ENCODE data around the gene ACIN1.

The ACIN1 gene

DNA sequence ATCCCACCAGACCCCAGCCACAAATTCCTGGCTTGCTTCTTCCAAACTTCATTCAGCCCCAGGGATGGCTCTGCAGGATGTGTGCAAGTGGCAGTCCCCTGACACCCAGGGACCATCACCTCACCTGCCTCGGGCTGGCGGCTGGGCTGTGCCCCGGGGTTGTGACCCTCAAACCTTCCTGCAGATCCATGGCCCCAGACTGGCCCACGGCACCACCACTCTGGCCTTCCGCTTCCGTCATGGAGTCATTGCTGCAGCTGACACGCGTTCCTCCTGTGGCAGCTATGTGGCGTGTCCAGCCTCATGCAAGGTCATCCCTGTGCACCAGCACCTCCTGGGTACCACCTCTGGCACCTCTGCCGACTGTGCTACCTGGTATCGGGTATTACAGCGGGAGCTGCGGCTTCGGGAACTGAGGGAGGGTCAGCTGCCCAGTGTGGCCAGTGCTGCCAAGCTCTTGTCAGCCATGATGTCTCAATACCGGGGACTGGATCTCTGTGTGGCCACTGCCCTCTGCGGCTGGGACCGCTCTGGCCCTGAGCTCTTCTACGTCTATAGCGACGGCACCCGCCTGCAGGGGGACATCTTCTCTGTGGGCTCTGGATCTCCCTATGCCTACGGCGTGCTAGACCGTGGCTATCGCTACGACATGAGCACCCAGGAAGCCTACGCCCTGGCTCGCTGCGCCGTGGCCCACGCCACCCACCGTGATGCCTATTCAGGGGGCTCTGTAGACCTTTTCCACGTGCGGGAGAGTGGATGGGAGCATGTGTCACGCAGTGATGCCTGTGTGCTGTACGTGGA, 52.6 kb downstream of the ACIN1 start, which contains the start of gene PSMB11:
TSS of gene PSMB11 (plus strand) at position 51 of the 804 bp plus-strand sequence. CDS start at position 65, 14 bp downstream.
- DNase-seq (ENCODE audit: low read depth) = no peak

DNA sequence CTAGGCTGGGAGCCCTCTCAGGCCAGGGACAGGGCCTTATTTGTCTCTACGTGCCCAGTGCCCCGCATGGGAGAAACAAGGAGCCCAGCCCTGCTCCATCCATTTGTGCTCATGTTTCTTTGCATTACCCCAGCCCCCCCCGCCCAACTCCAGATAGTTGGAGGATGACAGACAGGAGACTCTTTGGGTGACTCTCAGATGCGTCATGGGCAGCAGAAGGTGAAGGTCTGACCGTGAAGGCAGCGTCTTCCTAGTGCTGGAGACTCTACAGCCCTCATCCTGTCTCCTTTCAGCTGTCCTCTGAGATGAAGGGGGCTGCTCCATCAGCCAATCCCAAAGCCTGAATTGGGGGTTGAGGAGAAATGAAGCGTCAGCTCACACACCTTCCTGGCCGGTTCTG, 53.2 kb downstream of the ACIN1 start:
- DNase-seq (ENCODE audit: low read depth) = no peak

DNA sequence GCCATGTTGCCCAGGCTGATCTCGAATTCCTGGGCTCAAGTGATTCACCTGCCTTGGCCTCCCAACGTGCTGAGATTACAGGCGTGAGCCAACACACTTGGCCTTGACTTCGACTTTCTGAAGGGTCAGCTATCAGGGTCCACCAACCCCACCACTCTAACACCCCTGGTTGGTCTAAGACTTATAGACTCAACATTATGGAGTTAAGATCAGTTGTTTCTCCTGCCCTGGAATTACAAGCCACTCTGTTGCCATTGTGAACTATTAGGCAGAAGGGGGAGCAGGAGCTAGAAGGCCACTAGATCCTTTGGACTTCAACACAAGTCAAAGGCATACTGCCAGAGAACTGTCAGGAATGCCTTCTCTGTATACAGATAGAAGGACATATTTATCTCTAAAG, 54.8 kb downstream of the ACIN1 start:
- no peak for DNase-seq (ENCODE audit: low read depth)

DNA sequence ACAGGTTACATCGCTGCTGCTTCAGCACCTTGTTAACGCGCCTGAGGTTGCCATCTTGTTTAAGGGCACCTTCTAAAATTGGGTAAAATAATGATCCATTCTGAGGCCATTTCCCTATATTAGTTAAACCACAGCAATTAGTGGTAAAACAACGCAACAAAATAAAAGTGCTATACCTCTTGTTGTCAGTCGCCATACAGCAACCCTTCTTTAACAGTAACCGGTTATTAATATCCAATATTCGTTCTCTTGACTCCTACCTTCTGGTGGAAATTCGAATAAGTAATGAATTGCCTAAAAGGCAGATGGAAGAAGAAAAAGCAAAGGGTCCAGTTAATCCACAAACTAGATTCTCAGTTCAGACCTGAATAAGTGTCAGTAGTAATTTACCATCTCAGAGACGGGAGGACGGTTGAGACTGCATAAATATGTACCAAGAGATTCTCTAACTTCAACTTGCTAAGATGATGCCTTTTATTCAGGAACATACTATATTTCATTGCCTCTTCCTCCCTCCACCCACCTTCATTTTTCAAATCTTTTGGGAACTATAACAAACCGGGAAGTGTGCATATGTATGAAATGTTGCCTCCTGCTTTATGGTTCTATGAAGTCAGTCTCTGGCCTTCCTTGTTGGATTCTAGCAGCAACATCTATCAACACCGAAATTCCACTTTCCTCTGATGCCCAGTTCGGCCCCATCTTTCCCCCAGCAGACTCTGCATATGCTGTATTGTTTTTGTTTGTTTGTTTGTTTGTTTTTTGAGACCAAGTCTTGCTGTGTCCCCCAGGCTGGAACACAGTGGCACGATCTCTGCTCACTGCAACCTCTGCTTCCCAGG, 59.4 kb downstream of the ACIN1 start:
- DNase-seq (ENCODE audit: low read depth) = no peak

DNA sequence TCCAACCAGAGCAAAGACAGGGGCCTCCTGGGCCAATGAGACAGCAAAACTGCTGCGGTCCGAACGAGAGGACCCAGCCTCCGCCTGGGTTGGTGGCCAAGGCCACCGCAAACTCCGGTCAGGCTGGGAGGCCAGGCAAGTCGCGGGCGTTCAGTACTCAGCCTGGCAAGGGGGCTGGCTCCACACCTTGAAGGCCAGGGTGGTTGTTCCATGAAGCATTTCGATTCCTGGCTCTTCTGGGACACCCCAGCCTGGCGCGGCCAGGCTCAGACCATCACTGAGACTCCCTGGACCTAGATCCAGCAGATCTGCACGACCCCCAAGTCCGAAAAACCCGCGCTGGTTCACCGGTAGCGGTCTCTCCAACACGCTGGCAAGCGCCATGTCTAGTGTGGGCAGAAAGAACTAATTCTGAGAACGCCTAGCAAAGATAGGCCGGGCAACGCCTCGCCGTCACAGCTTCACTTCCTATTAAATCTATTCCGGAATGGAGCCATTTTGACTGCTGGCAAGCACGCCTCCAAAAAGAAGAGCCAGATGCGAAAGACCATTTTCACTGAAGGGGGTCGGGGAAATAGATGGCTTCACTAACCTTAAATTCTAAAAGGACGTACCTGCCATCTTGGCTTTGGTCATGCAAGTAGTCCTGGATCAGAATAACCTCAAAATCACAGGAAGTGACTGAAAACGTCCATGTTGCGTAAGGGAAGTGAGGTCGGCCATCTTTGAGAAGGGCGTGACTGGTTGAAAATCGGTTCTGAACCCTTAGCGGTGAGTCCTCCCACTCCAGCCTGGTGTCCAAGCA, 60.2 kb downstream of the ACIN1 start, which contains the start of gene PSMB5:
TSS of gene PSMB5 (minus strand) at position 403 of the 805 bp plus-strand sequence. CDS start at position 384, 19 bp downstream.
- peak; percentile 97 for DNase-seq (ENCODE audit: low read depth)

DNA sequence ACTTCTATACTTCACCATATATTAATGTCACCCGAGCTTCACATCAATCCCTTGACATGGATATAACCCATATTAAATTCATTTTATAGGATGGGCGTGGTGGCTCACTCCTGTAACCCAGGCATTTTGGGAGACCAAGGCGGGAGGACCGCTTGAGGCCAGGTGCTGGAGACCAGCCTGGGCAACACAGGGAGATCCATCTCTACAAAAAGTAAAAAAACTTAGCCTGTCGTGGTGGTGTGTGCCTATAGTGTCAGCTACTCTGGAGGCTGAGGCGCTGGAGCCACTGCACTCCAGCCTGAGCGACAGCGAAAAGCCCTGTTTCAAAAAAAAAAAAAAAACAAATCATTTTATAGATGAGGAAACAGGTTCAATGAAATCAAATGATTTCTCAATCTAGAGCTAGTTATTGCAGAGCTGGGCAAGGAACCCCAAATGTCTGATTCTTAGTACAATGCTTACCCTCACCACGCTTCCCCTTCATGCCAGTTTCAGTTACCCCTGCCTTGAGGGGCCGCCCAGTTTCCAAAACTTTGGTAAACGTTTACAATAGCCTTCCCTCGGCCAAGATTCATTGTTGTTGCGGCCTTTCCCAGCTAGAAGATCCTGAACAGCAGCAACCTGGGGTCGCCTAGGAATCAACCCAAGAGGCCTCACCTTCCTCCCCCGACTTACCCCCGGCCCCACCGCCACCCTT, 61.0 kb downstream of the ACIN1 start:
- DNase-seq (ENCODE audit: low read depth) = no peak

DNA sequence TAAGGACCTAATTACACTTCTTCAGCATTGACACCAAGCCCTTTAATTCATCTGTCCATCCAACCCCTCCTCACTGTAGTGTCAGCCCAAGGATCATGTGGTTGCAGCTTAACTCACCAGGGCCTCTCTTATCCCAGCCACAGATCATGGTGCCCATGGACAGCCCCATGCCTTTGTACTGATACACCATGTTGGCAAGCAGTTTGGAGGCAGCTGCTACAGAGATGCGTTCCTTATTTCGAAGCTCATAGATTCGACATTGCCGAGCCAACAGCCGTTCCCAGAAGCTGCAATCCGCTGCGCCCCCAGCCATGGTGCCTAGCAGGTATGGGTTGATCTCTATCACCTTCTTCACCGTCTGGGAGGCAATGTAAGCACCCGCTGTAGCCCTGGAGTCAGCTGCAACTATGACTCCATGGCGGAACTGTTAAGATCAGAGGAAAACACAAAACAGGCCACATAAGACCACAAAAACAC, 61.6 kb downstream of the ACIN1 start:
- no peak for DNase-seq (ENCODE audit: low read depth)

DNA sequence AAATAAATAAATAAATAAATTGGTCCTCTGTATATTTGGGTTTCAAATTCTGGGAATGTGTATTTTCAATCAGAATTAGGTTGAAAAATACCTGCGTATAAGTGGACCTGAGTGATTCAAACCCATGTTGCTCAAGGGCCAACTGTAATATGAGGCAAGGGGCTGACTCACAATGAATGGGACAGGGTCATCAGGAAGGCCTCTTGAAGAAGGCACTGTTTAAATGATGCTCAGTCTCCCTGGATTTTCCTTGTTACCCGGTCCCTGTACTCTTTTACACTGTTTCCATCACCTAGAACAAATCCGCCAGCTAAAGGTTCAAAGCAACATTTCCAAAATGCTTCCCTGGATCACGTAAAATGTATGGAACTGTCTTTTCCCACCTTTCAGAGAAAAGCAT, 64.0 kb downstream of the ACIN1 start:
- DNase-seq (ENCODE audit: low read depth) = no peak

DNA sequence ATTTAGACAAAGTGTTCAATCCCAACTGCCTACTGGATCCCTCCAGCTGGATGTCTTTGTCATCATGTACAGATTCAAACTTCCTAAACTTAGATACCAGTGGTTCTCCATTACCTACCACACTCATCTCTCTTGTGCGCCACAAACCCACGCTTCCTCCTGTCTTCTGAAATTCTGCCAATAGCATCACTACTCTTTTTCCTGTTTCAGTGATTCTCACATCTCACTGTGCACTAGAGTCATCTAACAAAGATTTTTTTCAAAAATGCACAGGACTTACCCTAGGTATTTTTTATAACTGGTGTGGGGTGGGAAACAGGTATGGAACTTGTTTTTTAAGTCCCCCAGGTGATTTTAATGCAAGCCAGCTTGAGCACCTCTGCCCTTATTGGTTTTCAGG, 66.1 kb downstream of the ACIN1 start:
- no peak for DNase-seq (ENCODE audit: low read depth)

DNA sequence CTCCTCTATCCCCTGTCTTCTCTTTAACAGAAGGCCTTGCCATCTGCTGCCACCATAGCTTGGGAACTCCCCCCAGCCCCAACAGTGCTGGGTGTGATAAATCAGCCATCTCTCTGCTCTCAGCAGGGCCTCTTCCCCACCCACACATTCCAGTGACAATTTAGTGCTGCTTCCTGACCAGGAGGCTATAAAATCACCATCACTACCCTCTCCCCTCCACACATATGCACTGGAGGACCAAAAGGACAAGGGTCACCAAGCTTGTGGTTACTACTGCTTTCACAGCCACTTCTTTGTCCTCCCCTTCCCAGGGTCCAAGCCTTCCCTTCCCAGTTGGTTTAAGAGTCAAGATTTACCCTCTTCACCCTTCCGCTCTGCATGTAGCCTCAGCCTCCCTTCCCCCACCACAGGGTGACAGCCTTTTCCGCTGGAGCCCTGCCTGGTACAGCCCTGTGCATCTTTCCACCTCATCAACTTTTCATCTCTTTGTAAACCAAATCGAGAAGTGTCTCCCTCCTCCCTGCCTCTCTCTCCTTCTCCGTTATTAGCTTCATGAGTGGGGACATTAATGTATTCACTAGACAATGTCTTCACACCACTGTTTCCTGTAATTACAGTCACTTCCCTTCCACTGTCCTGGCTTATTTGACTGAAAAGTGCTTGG, 69.7 kb downstream of the ACIN1 start:
- no peak for DNase-seq (ENCODE audit: low read depth)

DNA sequence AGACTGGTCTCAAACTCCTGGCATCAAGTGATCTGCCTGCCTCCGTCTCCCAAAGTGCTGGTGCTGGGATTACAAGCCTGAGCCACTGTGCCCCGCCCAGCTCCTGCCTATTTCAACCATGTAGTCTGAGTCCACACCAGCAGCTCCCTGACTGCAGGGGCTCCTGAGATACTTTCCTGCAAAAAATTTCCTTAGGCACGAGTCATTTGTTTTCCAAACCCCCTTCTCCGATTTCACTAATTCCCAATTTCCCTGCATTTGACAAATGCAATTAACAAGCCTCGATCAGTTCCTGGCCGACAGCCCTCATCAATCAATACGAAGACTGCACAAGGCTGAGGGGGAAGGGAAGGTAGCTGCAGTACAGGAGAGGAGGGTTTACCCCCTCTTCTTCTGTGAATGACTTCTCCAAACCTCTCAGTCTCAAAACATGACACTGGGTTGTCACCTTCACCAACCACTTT, 70.3 kb downstream of the ACIN1 start:
- DNase-seq (ENCODE audit: low read depth) = no peak

DNA sequence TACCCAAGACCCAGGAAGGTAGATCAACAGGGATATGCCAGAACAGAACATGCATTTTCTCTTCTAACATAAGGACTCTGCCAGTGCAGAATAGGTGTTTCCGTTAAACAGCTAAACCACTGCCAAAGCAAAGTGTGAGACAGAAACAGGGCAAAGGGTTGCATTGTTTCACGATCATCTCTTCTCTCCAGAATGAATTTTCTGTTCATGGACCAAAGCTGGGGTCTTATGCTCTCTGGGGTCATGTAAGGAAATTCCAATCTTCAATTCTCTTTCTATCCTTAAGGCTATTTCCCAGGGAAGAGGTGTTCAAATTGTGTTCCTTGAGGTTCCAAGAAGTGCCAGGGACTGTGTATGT, 71.2 kb downstream of the ACIN1 start:
- no peak for DNase-seq (ENCODE audit: low read depth)

DNA sequence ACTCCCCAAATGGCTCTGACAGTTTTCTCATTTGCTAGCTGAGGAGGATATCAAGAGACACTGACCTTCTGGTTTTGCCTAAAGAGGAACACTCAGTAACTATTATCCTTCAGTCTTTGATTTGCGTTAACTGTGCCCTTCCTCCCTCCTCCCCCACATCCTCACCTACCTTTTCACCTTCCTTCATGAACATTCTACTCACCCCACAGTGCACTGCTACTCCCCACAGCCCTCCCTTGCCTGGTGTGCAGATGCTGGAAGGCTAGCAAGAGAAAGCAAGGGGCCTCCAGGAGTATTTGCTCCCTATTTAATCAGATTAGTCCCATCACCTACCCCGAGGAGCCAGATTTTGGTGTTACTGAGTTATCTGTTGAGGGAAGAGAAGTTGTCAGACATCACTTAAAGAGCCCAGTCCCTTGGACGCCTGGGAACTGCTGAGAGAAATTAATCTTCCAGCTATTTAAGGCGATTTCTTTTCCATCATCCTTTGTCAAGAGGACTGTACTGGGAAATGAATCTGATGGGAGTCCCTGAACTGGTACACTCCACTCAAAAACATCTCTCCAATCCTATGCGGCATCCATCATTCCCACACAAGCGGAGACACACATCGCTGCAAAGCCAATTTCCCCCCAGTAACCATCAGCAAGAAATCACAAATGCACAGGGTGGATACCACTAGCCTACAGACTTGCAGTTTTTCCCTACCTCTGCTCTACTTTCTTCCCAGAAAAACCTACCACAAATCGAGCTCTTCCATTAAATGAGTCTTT, 71.7 kb downstream of the ACIN1 start:
- DNase-seq (ENCODE audit: low read depth) = no peak

DNA sequence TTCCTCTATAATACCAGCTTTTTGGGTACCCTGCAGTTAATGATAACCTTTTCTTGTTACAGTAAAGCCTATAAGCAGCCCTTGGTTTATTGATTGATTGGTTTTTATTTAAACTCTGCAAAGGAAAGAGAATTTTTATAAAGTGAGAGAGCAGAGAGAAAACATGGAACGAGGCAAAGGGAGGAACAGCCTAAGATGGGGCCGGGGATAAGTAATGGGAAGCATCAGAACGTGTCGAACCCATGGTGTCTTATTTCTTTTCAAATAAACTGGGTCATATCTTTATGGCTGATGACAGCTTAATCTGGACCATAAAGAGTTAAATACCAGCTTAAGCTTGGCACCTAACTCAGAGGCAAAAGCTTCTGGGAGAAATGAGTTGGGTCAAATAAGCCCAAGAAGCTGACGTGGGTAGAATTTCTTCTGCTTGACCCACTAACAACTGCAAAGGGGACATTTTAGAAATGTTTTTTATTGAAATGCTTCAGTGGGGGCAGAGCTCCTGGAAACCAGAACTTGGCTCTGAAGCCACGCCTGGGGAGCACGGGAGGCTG, 73.0 kb downstream of the ACIN1 start:
- no peak for DNase-seq (ENCODE audit: low read depth)

DNA sequence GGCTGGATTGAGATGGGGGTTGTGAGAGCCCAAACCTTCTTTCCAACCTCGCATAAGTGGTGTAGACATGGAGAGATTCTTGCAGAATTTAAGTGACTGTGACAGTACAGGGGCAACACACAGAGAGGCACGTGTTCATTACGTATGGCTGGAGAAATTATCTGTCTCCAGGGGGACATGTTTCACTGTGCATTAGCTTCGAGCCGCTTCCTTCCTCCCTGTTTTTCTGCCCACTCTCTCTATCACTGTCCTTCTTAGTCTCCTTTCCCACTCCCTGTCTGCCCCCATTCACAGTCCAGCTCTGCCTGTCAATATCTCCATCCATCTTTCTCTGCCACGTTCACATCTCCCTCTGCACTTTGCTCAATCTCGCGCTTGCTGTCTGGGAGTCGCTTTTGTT, 73.5 kb downstream of the ACIN1 start:
- DNase-seq (ENCODE audit: low read depth) = no peak

DNA sequence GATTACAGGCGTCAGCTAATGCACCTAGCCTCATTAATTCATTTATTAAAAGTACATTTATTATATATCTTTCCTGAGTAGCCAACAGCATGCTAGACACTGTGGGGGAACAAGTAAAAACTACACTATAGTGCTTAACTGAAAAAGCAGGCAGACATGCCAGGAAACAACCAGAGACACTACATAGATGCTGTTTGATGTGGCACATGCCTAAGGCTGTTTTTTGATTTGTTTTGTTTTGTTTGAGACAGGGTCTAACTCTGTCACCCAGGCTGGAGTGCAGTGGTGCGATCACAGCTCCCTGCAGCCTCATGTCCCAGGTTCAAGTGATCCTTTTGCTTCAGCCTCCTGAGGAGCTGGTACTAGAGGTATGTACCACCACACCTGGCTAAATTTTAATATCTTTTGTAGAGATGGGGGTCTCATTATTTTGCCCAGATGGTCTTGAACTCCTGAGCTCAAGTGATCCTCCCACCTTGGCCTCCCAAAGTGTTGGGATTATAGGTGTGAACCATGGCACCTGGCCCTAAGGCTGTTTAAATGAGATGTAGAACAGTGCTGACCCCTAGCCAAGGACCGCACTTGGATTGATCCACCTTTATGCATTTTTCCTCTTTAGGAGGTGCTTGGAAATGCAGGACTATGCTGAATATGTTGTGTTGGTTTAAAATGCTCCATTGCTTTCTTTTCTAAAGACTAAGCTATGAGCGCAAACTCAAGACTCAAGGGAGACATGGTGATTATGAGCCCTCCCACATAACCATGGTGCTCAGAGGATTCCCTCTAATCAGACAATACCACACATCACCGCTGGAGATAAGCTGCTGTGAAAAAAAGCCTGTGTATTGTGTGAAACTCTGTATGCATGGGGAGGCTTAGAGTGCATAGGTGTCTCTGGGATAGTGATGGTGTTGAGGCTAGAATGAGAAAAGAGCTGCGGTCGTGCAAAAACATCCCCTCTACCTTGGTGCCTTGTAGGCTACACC, 74.5 kb downstream of the ACIN1 start:
- no peak for DNase-seq (ENCODE audit: low read depth)

DNA sequence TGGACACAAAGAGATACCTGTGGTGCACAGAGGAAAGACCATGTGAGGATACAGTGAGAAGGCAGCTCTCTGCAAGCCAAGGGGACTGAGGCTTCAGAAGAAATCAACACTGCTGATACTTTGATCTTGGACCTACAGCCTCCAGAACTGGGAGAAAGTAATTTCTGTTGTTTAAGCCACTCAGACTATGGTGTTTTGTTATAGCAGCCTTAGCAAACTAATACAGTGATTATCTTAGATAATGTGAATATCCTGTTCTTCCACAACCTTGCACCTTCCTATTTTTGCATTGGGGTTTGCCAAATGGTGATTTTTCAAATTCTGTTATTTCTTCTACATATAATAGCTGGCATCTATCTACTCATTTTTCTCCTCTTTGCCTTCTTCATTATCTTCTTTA, 76.8 kb downstream of the ACIN1 start:
- DNase-seq (ENCODE audit: low read depth) = no peak

DNA sequence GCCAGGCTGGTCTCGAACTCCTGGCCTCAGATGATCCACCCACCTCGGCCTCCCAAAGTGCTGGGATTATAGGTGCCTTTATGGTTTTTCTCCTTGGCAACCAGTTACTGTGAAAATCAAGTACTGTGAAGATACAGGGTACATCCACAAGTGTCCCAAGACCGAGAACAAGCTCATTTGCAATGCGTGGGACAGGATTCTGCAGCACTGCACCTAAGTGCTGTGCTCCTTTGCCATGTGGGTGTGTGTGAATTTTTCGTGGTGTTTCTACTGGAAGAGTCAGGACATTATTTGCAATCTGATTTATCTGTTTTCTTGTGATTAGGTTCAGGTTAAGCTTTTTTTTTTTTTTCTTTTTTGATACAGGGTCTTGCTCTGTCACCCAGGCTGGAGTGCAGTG, 77.8 kb downstream of the ACIN1 start:
- no peak for DNase-seq (ENCODE audit: low read depth)

DNA sequence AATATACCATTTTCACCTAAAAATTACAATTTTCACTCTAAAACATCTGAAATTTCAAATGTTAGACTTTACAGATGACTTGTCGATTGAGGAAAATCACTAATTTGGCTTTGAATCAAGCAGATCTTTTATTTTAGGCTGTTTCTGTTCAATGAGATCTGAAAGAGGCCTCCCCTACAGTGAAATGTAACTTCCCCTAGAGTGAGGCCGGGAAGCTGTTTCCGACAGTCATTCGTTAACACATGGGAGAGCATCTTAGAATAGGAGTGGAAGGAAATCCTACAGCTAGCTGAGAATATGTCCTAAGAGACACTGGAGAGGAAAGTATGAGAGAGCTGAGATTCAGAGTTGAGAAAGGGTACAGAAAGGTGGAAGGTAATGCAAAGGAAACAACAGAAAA, 79.3 kb downstream of the ACIN1 start:
- no peak for DNase-seq (ENCODE audit: low read depth)

Measured in iris pigment epithelial cell (primary cell).